ENCODE results near the gene DENND5A.

DENND5A gene

DNA sequence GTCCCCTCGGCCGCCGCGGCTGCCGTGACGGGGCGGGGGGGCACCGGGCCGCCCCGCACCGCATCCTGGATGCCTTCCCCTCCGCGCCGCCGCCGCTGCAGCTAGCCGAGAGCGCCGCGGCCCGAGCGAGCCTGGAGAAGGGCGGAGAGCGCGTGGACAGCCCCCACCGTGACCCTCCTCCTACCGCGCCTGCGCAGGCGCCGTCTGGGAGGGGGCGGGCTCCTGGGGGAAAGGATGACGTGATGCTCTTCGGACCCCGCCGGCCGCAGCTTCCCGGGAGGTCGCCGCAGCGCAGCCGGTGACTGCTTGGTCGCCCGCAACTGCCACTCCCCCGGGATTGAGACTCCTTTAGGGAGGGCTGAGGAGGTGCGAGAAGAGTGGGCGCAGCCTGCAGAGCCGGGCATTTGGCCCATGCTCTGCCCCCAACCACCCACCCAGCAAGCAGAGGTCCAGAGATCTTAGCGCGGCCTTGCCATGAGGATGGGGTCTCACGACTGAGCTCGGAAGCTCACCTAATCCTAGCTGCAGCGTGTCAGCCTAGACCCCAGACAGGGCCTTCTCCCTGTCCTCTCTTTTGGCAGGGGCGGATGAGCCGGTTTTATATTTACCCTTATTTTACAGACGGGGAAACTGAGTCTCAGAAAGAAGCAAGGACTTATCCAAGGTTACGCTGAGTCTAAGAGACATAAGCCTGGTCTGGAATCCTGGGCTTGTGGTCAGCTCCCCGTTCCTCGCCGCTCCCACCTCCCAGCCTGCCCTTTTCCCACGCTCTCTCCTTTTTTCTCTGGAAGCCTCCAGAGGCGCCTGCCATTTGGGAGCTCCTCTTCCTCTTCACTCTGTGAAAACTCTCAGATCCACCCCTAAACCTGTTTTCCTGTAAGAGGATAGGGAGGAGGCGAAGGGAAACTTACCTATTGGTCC, at the start of gene DENND5A:
DENND5A (minus strand) TSS at position 140 of the 921 bp plus-strand sequence. CDS start 281 bp downstream, outside the sequence.
- peak; percentile 50 to 57 for DNase-seq

DNA sequence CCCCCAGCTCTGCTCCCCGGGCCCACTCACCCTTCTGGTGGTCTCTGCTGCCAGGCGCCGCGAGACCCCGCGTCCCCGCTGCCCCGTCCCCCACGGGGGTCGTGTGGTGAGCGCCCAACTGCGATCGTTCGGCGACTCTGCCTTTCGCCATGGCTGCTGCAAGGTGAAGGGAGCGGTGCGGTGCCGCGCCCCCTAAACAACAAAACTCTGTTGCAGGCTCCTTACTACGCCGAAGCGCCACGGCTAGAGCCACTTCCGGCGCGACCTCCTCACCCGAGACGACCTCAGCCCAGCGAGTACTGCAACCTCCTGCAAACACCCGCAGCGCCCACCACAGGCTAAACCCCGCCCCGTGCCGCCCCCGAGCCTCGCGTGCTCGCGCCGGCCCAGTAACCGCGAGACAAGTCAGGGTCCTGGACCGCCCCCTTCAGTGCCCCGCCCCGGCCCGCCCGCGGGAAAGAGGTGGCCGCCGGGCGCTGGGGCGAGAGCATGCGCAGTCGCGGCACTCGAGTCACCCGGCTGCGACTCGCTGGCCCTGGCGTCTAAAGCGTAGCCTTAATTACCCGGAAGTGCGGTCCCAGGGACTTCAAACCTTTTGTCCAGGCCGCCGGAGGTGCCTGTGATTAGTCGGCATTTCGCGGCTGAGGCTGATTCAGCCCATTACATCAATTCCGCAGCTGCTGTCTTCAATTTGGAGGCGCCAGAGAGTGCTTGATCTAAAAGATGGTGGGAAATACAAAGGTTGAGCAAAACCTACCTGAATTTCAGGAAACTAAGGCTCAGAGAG, 49.3 kb upstream of the DENND5A start, which contains the start of gene TMEM41B:
TMEM41B (minus strand) TSS at position 303 of the 787 bp plus-strand sequence; CDS start at position 151, 152 bp downstream.
- DNase-seq = peak; percentile 99 to 100

DNA sequence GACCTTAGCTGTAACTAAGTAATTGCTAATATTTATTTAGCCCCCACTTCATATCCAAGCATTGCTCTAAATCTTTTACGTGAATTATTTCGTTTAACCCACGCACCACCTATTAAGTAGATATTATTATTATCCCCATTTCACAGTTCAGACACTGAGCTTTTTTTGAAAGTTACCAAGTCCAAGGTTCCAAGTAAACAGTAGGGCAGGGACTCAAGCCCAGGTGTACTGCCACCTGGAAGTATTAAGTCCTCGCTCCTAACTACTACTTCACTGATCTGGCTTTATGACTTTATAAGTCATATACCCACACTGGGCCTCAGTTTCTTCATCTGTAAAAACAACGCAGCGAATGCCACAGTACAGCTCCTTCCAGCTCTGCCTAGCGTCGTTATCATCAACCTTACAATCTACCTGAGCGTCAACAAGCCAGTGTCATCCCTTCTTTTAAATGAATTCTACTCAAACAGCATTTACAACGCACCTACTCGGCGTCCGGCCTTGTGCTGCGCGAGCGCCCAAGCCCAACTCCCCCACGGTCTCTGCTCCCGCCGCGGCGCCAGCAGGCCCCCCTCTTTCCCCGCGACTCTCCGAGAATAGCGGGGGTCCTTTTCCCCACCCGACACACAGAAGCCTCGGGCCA, 48.6 kb upstream of the DENND5A start:
- DNase-seq = peak; percentile 5 to 11

DNA sequence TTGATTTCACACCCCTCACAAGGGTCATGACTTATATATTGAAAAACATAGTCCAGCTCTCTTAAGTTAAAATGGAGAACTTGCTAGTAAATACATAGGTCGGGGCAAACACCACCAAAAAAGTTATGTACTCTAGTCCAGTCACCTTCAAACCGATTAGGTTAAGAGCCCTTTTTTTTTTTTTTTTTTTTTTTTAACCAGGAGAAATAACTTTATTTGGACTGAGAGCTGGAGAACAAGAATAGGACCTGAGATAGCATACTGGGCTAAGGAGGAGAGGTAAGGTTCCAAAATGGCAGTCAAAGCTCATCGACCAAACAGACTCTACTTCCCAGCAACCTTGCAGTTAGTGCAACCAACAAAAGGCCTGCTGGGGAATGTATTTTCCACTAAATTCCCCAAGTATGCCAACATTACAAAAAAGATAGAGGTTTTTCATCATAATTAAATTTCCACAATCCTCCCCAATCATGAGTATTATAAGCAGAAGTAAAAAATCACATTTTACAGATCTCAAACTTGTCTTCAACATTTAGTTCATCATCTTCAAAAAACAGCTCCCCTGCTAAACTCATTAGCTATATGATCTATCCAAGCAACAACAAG, 45.4 kb upstream of the DENND5A start:
- DNase-seq = no peak

- DNase-seq = no peak
Observed at GRCh38 chr11:9304178-9304577, 39.0 kb upstream of the DENND5A start.

- no peak for DNase-seq
Observed at GRCh38 chr11:9302448-9302847, 37.3 kb upstream of the DENND5A start.

DNA sequence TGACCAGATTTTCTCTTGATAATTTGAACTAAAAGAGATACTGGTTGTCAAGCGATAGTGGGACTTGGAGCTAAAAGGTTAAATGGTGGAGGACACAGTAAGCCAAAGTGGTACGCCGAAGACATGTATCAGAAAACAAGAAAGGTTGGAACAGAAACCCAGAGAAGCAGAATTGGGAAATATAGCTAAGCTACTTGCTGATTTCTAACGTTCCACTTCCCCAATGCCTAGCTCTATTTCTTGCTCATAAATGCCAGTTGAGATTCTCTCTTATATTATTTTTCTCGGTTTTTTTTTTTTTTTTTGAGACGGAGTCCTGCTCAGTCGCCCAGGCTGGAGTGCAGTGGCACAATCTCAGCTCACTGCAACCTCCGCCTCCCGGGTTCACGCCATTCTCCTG, 36.6 kb upstream of the DENND5A start:
- no peak for DNase-seq

DNA sequence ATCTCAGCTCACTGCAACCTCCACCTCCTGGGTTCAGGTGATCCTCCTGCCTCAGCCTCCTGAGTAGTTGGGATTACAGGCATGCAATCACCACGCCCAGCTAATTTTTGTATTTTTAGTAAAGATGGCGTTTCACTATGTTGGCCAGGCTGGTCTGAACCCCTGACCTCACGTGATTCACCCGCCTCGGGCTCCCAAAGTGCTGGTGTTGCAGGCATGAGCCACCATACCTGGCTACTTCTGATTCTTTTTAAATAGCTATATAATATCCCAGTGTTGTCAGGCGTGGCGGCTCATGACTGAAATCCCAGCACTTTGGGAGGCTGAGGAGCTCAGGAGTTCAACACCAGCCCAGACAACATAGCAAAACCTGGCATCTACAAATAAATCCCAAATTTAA, 28.5 kb upstream of the DENND5A start:
- no peak for DNase-seq

- no peak for DNase-seq
Observed at GRCh38 chr11:9285850-9286587, 20.9 kb upstream of the DENND5A start.

DNA sequence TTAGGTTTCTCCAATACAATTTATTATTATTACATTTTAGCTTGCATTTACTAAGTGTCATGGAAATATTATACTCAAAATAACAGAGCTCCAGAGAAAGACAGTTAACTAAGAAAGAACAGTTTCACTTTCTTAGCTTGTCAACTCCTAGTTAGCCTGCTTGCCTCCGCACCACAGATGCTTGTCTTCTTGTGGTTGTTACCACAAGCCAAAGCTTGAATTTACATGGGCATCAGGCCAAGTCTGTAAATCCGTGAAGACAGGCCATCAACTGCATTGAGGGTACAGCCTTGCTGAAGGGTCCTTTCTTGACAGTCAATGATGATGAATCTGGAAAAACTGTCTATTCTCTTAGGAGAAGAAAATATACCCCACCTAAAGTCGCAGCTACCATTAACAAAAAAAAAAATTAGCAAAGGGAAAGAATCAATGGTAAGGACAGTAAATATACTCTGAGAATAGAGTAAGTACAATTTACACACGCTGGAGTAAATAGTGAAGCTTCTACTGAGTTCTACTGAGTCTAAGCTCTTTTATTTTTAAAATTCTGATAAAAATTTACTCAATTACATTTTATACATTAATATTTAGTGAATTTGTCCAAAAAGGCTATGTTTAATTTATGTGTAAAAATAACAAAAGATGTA, 15.6 kb upstream of the DENND5A start:
- peak; percentile 29 to 60 for DNase-seq

- no peak for DNase-seq
Observed at GRCh38 chr11:9277176-9277575, 12.0 kb upstream of the DENND5A start.

- DNase-seq = no peak
Observed at GRCh38 chr11:9276571-9276970, 11.4 kb upstream of the DENND5A start.

- no peak for DNase-seq
Observed at GRCh38 chr11:9274499-9275258, 9.5 kb upstream of the DENND5A start.

DNA sequence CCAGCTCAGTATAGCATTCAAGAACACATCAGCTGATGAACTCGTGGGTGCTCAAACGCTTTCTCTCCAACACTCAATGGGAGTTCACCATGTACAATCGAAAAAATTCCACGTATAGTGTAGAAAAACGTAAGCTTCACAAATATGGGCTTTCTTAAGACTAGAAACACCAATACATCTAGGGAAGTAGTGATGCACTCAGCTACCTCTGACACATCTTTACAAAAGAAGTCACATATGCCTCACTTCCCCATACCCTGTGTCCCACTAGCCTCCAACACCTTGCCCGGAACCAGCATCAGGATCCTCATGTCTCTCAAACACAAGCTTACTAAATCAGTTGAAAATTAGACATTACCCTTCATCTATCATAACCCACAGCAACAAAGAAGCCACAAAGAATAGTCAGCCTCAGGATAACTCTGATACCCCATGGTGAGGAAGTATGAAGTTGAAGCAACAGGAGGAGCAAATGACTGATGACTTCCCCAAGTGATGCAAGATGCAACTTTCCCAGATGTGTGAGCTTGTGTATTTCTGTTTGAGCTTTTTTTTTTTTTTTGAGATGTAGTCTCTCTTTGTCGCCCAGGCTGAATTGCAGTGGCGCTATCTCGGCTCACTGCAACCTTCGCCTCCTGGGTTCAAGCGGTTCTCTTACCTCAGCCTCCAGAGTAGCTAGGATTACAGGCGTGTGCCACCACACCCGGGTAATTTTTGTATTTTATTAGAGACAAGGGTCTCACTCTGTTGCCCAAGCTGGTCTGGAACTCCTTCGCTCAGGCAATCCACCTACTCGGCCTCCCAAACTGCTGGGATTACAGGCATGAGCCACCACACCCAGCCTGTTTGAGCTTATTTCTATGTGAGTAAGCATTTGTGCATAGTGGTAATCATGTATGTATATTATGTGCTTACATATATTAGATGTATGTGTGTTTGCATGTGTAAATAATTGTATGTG, 8.5 kb upstream of the DENND5A start:
- DNase-seq = no peak

- no peak for DNase-seq
Observed at GRCh38 chr11:9269492-9270013, 4.4 kb upstream of the DENND5A start.

DNA sequence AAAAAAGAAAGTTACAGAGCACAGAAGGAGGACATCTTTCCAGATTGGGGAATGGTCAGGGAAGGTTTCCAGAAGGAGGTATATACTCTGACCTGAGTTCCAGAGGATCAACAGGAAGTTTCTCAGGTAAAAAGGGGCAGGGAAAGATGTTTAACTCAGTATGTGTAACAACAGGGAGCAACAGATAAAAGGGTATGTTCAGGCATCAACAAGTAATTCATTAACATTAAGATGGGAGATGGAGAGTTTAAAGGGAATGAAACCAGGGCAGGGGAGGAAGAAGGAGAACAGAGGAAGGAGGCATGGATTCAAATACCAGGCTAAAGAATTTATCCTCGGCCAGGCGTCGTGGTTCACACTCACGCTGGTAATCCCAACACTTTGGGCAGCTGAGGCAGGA, 2.5 kb upstream of the DENND5A start:
- DNase-seq = no peak

GRCh38 chr11:9266926-9267325, 1.8 kb upstream of the DENND5A start:
- DNase-seq = no peak

DNA sequence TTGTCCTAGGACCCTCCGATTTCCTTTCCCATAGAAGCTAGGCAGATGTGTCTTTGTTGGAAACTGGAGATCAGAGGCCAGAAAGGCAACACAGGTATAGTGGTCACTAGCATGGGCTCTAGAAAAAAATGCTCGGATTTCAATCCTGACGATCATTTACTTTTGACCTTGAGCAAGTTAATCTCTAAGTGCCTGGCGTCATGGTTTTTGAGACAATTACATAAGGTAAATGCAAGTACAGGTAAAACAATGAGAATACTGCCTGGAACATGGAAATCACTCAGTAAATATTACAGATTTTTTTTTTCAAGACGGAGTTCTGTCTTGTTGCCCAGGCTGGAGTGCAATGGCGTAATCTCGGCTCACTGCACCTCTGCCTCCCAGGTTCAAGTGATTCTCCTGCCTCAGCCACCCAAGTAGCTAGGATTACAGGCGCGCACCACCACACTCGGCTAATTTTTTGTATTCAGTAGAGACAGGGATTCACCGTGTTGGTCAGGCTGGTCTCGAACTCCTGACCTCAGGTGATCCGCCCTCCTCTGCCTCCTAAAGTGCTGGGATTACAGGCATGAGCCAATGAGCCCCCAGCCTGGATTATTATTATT, 1.1 kb upstream of the DENND5A start:
- no peak for DNase-seq

Measured in stimulated activated CD4-positive, alpha-beta T cell treated with anti-CD3 and anti-CD28 coated beads, Interleukin-4, amount 100 ng/mL, for 4 hours (primary cell).